HG03064 (cell line): Measurements from ENCODE around the gene ASPSCR1.

Experiments used
- ATAC-seq: cut with Tn5 transposase; IDR thresholded peaks from one replicate; pipeline ENCODE4 v1.9.1; 2021; ENCODE audit warnings: low read depth; ENCODE audit not compliant: unreplicated experiment

Gene ASPSCR1

GRCh38 chr17:81958633-81959342, 18.6 kb upstream of the ASPSCR1 start:
- no peak for ATAC-seq

GRCh38 chr17:81959362-81960129, 17.9 kb upstream of the ASPSCR1 start:
- no peak for ATAC-seq

GRCh38 chr17:81960130-81960958, 17.1 kb upstream of the ASPSCR1 start:
- ATAC-seq = no peak

GRCh38 chr17:81961087-81961511, 16.3 kb upstream of the ASPSCR1 start, which contains the start of gene NOTUM:
Gene NOTUM, minus strand, starts transcription at chr17:81961187. Its CDS starts 278 bp downstream, at chr17:81960909.
- no peak for ATAC-seq

- ATAC-seq = no peak
These were observed 15.6 kb upstream of the ASPSCR1 start for GRCh38 chr17:81961521-81962498.

- ATAC-seq = no peak
These were observed 14.7 kb upstream of the ASPSCR1 start for GRCh38 chr17:81962499-81963441.

GRCh38 chr17:81964081-81964849, 13.2 kb upstream of the ASPSCR1 start:
- ATAC-seq = no peak

- no peak for ATAC-seq
These were observed 10.8 kb upstream of the ASPSCR1 start for GRCh38 chr17:81966343-81967243.

GRCh38 chr17:81967244-81967532, 10.2 kb upstream of the ASPSCR1 start:
- no peak for ATAC-seq

- no peak for ATAC-seq
These were observed 9.7 kb upstream of the ASPSCR1 start for GRCh38 chr17:81967533-81968395.

- ATAC-seq = no peak
These were observed 9.1 kb upstream of the ASPSCR1 start for GRCh38 chr17:81968396-81968745.

GRCh38 chr17:81968850-81969812, 8.3 kb upstream of the ASPSCR1 start:
- no peak for ATAC-seq

- ATAC-seq = no peak
These were observed 4.0 kb upstream of the ASPSCR1 start for GRCh38 chr17:81973432-81973831.

GRCh38 chr17:81976332-81977210, 858 bp upstream of the ASPSCR1 start:
- no peak for ATAC-seq
